PC-9 (cell line): ENCODE results near the gene SLC45A2. TPM values are rescaled to one million over a fixed set of nuclear protein-coding genes. Genes with fewer than 3 reads are reported as not detected.

Source experiments
- BruUV-seq: library from RNA; stranded (reverse); fragments of 400-500 nt; replicated peaks from 2 replicates; lab custom pipeline; 2021; lab: Mats Ljungman, UMichigan
- CTCF ChIA-PET: fragments of 300-600 bp; sonication (Branson Sonifier 250); formaldehyde crosslinking; loops from one replicate; lab custom pipeline; 2022; ENCODE audit warnings: antibody characterized with exemption; lab: Charles Lee
- POLR2A ChIA-PET: fragments of 300-600 bp; sonication (Branson Sonifier 250); formaldehyde crosslinking; loops from one replicate; lab custom pipeline; 2022; ENCODE audit warnings: antibody characterized with exemption; ENCODE audit not compliant: unreplicated experiment; lab: Charles Lee
- DNase-seq, 2 experiments: peaks; one replicate each; pipeline versions ENCODE4 v3.0.0 to v3.0.0-alpha.2; 2015 to 2022; ENCODE audit warnings: mixed read lengths in 1 of 2
- H2AFZ ChIP-seq: fragments of 200-600 bp; sonication (generic); 2 replicates; pipeline ENCODE4 v1.8.1; 2017; ENCODE audit warnings: antibody characterized with exemption
- H3F3A ChIP-seq: fragments of 200-600 bp; sonication (generic); 2 replicates; pipeline ENCODE4 v1.8.1; 2017; ENCODE audit warnings: antibody characterized with exemption, mild to moderate bottlenecking, low read depth; ENCODE audit not compliant: insufficient read depth
- H3K27ac ChIP-seq: fragments of 200-600 bp; sonication (generic); 2 replicates; pipeline ENCODE4 v1.6.1; 2016; ENCODE audit warnings: mixed run types
- H3K27me3 ChIP-seq: fragments of 200-600 bp; sonication (generic); 2 replicates; pipeline ENCODE4 v1.6.1; 2016; ENCODE audit warnings: low read depth, mixed run types; ENCODE audit not compliant: insufficient read depth
- H3K36me3 ChIP-seq: fragments of 200-600 bp; sonication (generic); 2 replicates; pipeline ENCODE4 v1.6.1; 2016; ENCODE audit warnings: low read depth, mixed run types
- H3K4me1 ChIP-seq: fragments of 200-600 bp; sonication (generic); replicated peaks from 2 replicates; pipeline ENCODE4 v1.6.1; 2016; ENCODE audit warnings: mixed run types; ENCODE audit not compliant: insufficient read depth
- H3K4me2 ChIP-seq: fragments of 200-600 bp; sonication (generic); 2 replicates; pipeline ENCODE4 v1.6.1; 2017; ENCODE audit warnings: mixed run types
- H3K4me3 ChIP-seq: fragments of 200-600 bp; sonication (generic); 2 replicates; pipeline ENCODE4 v1.6.1; 2016; ENCODE audit warnings: mixed run types
- H3K79me2 ChIP-seq: fragments of 200-600 bp; sonication (generic); 2 replicates; pipeline ENCODE4 v1.6.1; 2017; ENCODE audit warnings: low read depth, mixed run types
- H3K9me2 ChIP-seq: fragments of 200-600 bp; sonication (generic); 2 replicates; pipeline ENCODE4 v1.8.1; 2017; ENCODE audit warnings: mild to moderate bottlenecking; ENCODE audit not compliant: insufficient read depth
- H3K9me3 ChIP-seq: fragments of 200-600 bp; sonication (generic); 2 replicates; pipeline ENCODE4 v1.8.1; 2016; ENCODE audit warnings: low read depth; ENCODE audit not compliant: insufficient read depth
- H4K20me1 ChIP-seq: fragments of 200-600 bp; sonication (generic); 2 replicates; pipeline ENCODE4 v1.8.1; 2017; ENCODE audit not compliant: insufficient read depth
- CTCF ChIP-seq: fragments of 200-600 bp; sonication (generic); conservative IDR thresholded peaks from 2 replicates; pipeline ENCODE4 v1.6.1; 2017; ENCODE audit warnings: mixed run types, antibody characterized with exemption, mild to moderate bottlenecking, moderate library complexity
- EZH2 ChIP-seq: fragments of 200-600 bp; sonication (generic); IDR thresholded peaks from 2 replicates; pipeline ENCODE4 v1.8.0; 2017; ENCODE audit warnings: antibody characterized with exemption, low read depth
- intact Hi-C: fragments of 100-400 bp; cut with micrococcal nuclease; formaldehyde crosslinking; loops from one replicate; pipeline ENCODE4 v1.10.0; 2022; ENCODE audit not compliant: unreplicated experiment
- total RNA-seq: library from RNA; stranded (reverse); gene quantifications from 2 replicates; pipeline ENCODE4 v1.2.3, GENCODE V29; 2021

Gene SLC45A2
- total RNA-seq, 1 experiment from 2014 or later, result 0.33 TPM

- no peak for DNase-seq
- Histone ChIP-seq H3K9me3 (peaks cover 12% of the 10 kb centered on the region; the same call in 1 of the 2 replicates), H3K4me1 (peaks cover 30% of the 10 kb centered on the region), H3K9me2 (no peaks in the 10 kb centered on the region), H3K79me2 (no peaks in the 10 kb centered on the region), H3F3A (peaks cover 5% of the 10 kb centered on the region), H3K36me3 (no peaks in the 10 kb centered on the region), H3K4me2 (no peak overlapping the region), H3K27me3 (no peaks in the 10 kb centered on the region), H2AFZ (no peak overlapping the region), H4K20me1 (no peaks in the 10 kb centered on the region), H3K27ac (no peak overlapping the region), H3K4me3 (no peak overlapping the region)
- CTCF ChIA-PET, result no interaction called here
- intact Hi-C loops, result loop anchor here (10.0 kb wide), 2 partner anchors 195 to 375 kb away; no protein-coding TSS in a partner anchor
- no peak for TF ChIP-seq CTCF
- no peak for TF ChIP-seq EZH2
- no TSS peak for BruUV-seq
- POLR2A ChIA-PET, result no interaction called here
Observed at GRCh38 chr5:33929925-33930690, 54.4 kb downstream of the SLC45A2 start.

GRCh38 chr5:33928283-33928682, 56.2 kb downstream of the SLC45A2 start:
- peaks cover 11% of the 10 kb centered on the region; the same call in 1 of the 2 replicates for H3K9me3 ChIP-seq
- H3K27me3 ChIP-seq, result no peaks in the 10 kb centered on the region
- H3K9me2 ChIP-seq, result no peaks in the 10 kb centered on the region
- H4K20me1 ChIP-seq, result no peaks in the 10 kb centered on the region
- H3K79me2 ChIP-seq, result no peaks in the 10 kb centered on the region
- H3K36me3 ChIP-seq, result no peaks in the 10 kb centered on the region
- ChIA-PET CTCF (no interaction called here), POLR2A (no interaction called here)
- no peaks in the 10 kb centered on the region for H3F3A ChIP-seq
- H3K4me3 ChIP-seq, result no peak overlapping the region
- intact Hi-C loops, result no loop called here
- no peak overlapping the region for H3K27ac ChIP-seq
- no TSS peak for BruUV-seq
- DNase-seq, result no peak
- TF ChIP-seq CTCF, result no peak
- no peak for TF ChIP-seq EZH2
- peaks cover 16% of the 10 kb centered on the region for H3K4me1 ChIP-seq
- peak overlapping the region; percentile 16 for H3K4me2 ChIP-seq
- no peak overlapping the region for H2AFZ ChIP-seq

- no peak for DNase-seq
- BruUV-seq, result no TSS peak
- Histone ChIP-seq H3K4me3 (no peak overlapping the region), H3K9me2 (no peaks in the 10 kb centered on the region), H3K9me3 (0 out of 2 replicates have a peak, but pooled peaks cover 6% of the 10 kb centered on the region), H3K4me1 (peaks cover 16% of the 10 kb centered on the region), H3K36me3 (no peaks in the 10 kb centered on the region), H3K27ac (no peak overlapping the region), H3K79me2 (no peaks in the 10 kb centered on the region), H3K27me3 (no peaks in the 10 kb centered on the region), H4K20me1 (no peaks in the 10 kb centered on the region), H3K4me2 (peak overlapping the region; percentile 16), H2AFZ (no peak overlapping the region), H3F3A (no peaks in the 10 kb centered on the region)
- TF ChIP-seq EZH2, result no peak
- no peak for TF ChIP-seq CTCF
- intact Hi-C loops, result no loop called here
- ChIA-PET CTCF (no interaction called here), POLR2A (no interaction called here)
Observed at GRCh38 chr5:33927685-33928084, 56.8 kb downstream of the SLC45A2 start.
